Liver (tissue), 9 donors: ENCODE data around the gene CCR9. TPM values are rescaled to one million over a fixed set of nuclear protein-coding genes. Genes with fewer than 3 reads are reported as not detected.

Source experiments
- DNase-seq: peaks from one replicate; pipeline ENCODE4 v3.0.0-alpha.2; 2017; ENCODE audit warnings: low spot score
- H3K27ac ChIP-seq, 2 donors: one replicate each; pipeline ENCODE4 v1.7.0; 2013; ENCODE audit warnings: inconsistent platforms in 2 of 2, low read length in 2 of 2, control low read depth in 1 of 2, low read depth in 1 of 2, mild to moderate bottlenecking in 1 of 2
- H3K27me3 ChIP-seq, 4 donors: one replicate each; pipeline versions ENCODE4 v1.6.1 to v1.7.0; 2013; ENCODE audit warnings: low read length in 3 of 4, inconsistent platforms in 1 of 4, mild to moderate bottlenecking in 1 of 4, moderate library complexity in 1 of 4; ENCODE audit not compliant: control insufficient read depth in 4 of 4, insufficient read depth in 4 of 4
- H3K36me3 ChIP-seq, 4 donors: one replicate each; pipeline versions ENCODE4 v1.6.1 to v1.7.0; 2013; ENCODE audit warnings: low read length in 3 of 4, mild to moderate bottlenecking in 3 of 4, low read depth in 1 of 4, moderate library complexity in 1 of 4; ENCODE audit not compliant: control insufficient read depth in 4 of 4, insufficient read depth in 3 of 4
- H3K4me1 ChIP-seq, 4 donors: one replicate each; pipeline versions ENCODE4 v1.6.1 to v1.7.0; 2013; ENCODE audit warnings: low read length in 3 of 4, mild to moderate bottlenecking in 3 of 4, moderate library complexity in 1 of 4; ENCODE audit not compliant: control insufficient read depth in 4 of 4, insufficient read depth in 4 of 4
- H3K4me3 ChIP-seq, 3 donors: one replicate each; pipeline versions ENCODE4 v1.6.1 to v1.7.0; 2013; ENCODE audit warnings: low read length in 3 of 3, control low read depth in 1 of 3, low read depth in 1 of 3, mild to moderate bottlenecking in 1 of 3
- H3K9ac ChIP-seq, 2 donors: one replicate each; pipeline ENCODE4 v1.7.0; 2013; ENCODE audit warnings: low read length in 2 of 2, mild to moderate bottlenecking in 2 of 2, moderate library complexity in 2 of 2, control low read depth in 1 of 2, low read depth in 1 of 2
- H3K9me3 ChIP-seq, 4 donors: one replicate each; pipeline versions ENCODE4 v1.6.1 to v1.7.0; 2013; ENCODE audit warnings: low read length in 3 of 4; ENCODE audit not compliant: control insufficient read depth in 4 of 4
- ATF3 ChIP-seq: IDR thresholded peaks from 2 replicates; pipeline ENCODE4 v1.6.1; 2016; ENCODE audit warnings: antibody characterized with exemption
- EGR1 ChIP-seq, 2 donors: IDR thresholded peaks; 2 replicates each; pipeline ENCODE4 v1.6.1; 2016 to 2018; ENCODE audit warnings: antibody characterized with exemption in 2 of 2, low read depth in 2 of 2
- GABPA ChIP-seq, 2 donors: IDR thresholded peaks in 1 of 2; conservative IDR thresholded peaks in 1 of 2; 2 replicates each; pipeline ENCODE4 v1.6.1; 2016; ENCODE audit warnings: antibody characterized with exemption in 2 of 2, mild to moderate bottlenecking in 1 of 2, moderate library complexity in 1 of 2
- HNF4A ChIP-seq, 2 donors: conservative IDR thresholded peaks; 2 replicates each; pipeline ENCODE4 v1.6.1; 2016; ENCODE audit warnings: antibody characterized with exemption in 2 of 2, mild to moderate bottlenecking in 2 of 2
- MAX ChIP-seq: IDR thresholded peaks from 2 replicates; pipeline ENCODE4 v1.6.1; 2016; ENCODE audit warnings: antibody characterized with exemption
- NR2F2 ChIP-seq: IDR thresholded peaks from 2 replicates; pipeline ENCODE4 v1.6.1; 2016; ENCODE audit warnings: antibody characterized with exemption
- RAD21 ChIP-seq, 2 donors: IDR thresholded peaks; 2 replicates each; pipeline ENCODE4 v1.6.1; 2016; ENCODE audit warnings: antibody characterized with exemption in 2 of 2, mild to moderate bottlenecking in 2 of 2
- REST ChIP-seq: IDR thresholded peaks from 2 replicates; pipeline ENCODE4 v1.6.1; 2016; ENCODE audit warnings: antibody characterized with exemption, mild to moderate bottlenecking
- RXRA ChIP-seq, 2 donors: IDR thresholded peaks; 2 replicates each; pipeline ENCODE4 v1.6.1; 2017 to 2018; ENCODE audit warnings: antibody characterized with exemption in 2 of 2, mild to moderate bottlenecking in 1 of 2
- SP1 ChIP-seq: IDR thresholded peaks from 2 replicates; pipeline ENCODE4 v1.6.1; 2018; ENCODE audit warnings: antibody characterized with exemption, mild to moderate bottlenecking
- TAF1 ChIP-seq: conservative IDR thresholded peaks from 2 replicates; pipeline ENCODE4 v1.6.1; 2016; ENCODE audit warnings: antibody characterized with exemption, mild to moderate bottlenecking
- YY1 ChIP-seq: IDR thresholded peaks from 2 replicates; pipeline ENCODE4 v1.6.1; 2016; ENCODE audit warnings: antibody characterized with exemption, mild to moderate bottlenecking
- ZBTB33 ChIP-seq: IDR thresholded peaks from 2 replicates; pipeline ENCODE4 v1.6.1; 2016; ENCODE audit warnings: antibody characterized with exemption
- WGBS: extraction: QIAGEN DNeasy Blood & Tissue Kit; methylation state at CpG from one replicate; pipeline ENCODE4 v1.1.7; 2013; 5-methylcytosine and 5-hydroxymethylcytosine counted together
- polyA plus RNA-seq, 2 donors: library from polyadenylated mRNA; stranded (reverse) in 1 of 2; unstranded in 1 of 2; fragments of 200-250 nt in 1 of 2; fragments of >200 nt in 1 of 2; fragmentation: Nextera tagmentation in 1 of 2; extraction: Ambion mirVana in 1 of 2; gene quantifications; one replicate each; pipeline versions ENCODE4 v1.2.1 to v1.2.3, GENCODE V29; 2013 to 2015
- total RNA-seq, 2 donors: library from RNA; depleted of rRNA; stranded (reverse); fragments of >200 nt; gene quantifications; one replicate each; pipeline ENCODE4 v1.2.3, GENCODE V29; 2014
- TF ChIP-seq, protein P1 (sequence below): fragments of 150-350 bp; IDR thresholded peaks from 2 replicates; pipeline ENCODE4 v1.5.1; 2017; ENCODE audit warnings: improper control_type of control experiment, low read depth, low read length; ENCODE audit not compliant: missing input control
- donor health status: healthy.
- donor health status: healthy.
- donor health status: healthy.
- donor health status: healthy.
- donor health status: healthy.

Gene CCR9
- total and polyA plus RNA-seq, 4 donors, result 0.28 TPM; not detected in 3

- Histone ChIP-seq H3K36me3 (no peaks in the 10 kb centered on the region), H3K9me3 (no peaks in the 10 kb centered on the region), H3K27ac (peak within 1 kb of the TSS; percentile 48 to 50), H3K27me3 (no peaks in the 10 kb centered on the region), H3K4me3 (peak within 1 kb of the TSS; percentile 73 to 97 (median 89)), H3K9ac (peak within 1 kb of the TSS; percentile 23 to 51), H3K4me1 (peaks cover 2 to 34% (median 30%) of the 10 kb centered on the region in 4 donors)
- no peak for TF ChIP-seq HNF4A (conservative IDR thresholded peaks at IDR 0.05)
- peak; percentile 44 for TF ChIP-seq ATF3
- TF ChIP-seq ZBTB33, result no peak
- TF ChIP-seq NR2F2, result no peak
- peak; percentile 93 for TF ChIP-seq MAX
- TF ChIP-seq YY1, result peak; percentile 48
- no peak for TF ChIP-seq TAF1
- TF ChIP-seq, protein P1, sequence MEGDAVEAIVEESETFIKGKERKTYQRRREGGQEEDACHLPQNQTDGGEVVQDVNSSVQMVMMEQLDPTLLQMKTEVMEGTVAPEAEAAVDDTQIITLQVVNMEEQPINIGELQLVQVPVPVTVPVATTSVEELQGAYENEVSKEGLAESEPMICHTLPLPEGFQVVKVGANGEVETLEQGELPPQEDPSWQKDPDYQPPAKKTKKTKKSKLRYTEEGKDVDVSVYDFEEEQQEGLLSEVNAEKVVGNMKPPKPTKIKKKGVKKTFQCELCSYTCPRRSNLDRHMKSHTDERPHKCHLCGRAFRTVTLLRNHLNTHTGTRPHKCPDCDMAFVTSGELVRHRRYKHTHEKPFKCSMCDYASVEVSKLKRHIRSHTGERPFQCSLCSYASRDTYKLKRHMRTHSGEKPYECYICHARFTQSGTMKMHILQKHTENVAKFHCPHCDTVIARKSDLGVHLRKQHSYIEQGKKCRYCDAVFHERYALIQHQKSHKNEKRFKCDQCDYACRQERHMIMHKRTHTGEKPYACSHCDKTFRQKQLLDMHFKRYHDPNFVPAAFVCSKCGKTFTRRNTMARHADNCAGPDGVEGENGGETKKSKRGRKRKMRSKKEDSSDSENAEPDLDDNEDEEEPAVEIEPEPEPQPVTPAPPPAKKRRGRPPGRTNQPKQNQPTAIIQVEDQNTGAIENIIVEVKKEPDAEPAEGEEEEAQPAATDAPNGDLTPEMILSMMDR, result no peak
- TF ChIP-seq RAD21 (IDR thresholded peaks at IDR 0.05), result peak in 1 of 2 donors; percentile 34
- peak in 1 of 2 donors; percentile 13 for TF ChIP-seq RXRA (IDR thresholded peaks at IDR 0.05)
- peak; percentile 19 for TF ChIP-seq REST
- TF ChIP-seq EGR1 (IDR thresholded peaks at IDR 0.05; ENCODE audit: low read depth in 2 of 2), result no peak
- TF ChIP-seq SP1, result peak; percentile 67
- peak; percentile 90 to 98 for TF ChIP-seq GABPA (IDR thresholded peaks at IDR 0.05 in 1 of 2, conservative IDR thresholded peaks at IDR 0.05 in 1 of 2)
- peak; percentile 88 for DNase-seq
- WGBS, result 4% methylated on average over 49 of the region's 49 CpGs
Measured at GRCh38 chr3:45841757-45842491, 44.4 kb upstream of the CCR9 start, which contains the start of gene LZTFL1. LZTFL1 (minus strand) TSS chr3:45842119; CDS start chr3:45841991, 128 bp downstream.
